ENCODE data around the gene FGF18. TPM values are rescaled to one million over a fixed set of nuclear protein-coding genes. Genes with fewer than 3 reads are reported as not detected.

Gene FGF18
- total and polyA plus RNA-seq, 9 of the 15 experiments (the other 6 are each of a cell fraction or from before 2014, with no cell fraction given), result 0.05 to 0.18 (median 0.11) TPM; not detected in 6

GRCh38 chr5:171371326-171371725 is 48.1 kb upstream of the FGF18 start (continued):
- TF ChIP-seq MTA3 (IDR thresholded peaks at IDR 0.05; ENCODE audit: borderline replicate concordance) (no peak), CREB5 (CRISPR knock-in tag; IDR thresholded peaks at IDR 0.05) (no peak), TOE1 (IDR thresholded peaks at IDR 0.05; ENCODE audit: borderline replicate concordance) (no peak), TOE1 (CRISPR knock-in tag; IDR thresholded peaks at IDR 0.05; ENCODE audit: borderline replicate concordance, low read depth) (no peak), NR3C1 (CRISPR knock-in tag; IDR thresholded peaks at IDR 0.05) (no peak)

GRCh38 chr5:171379961-171380360 is 39.5 kb upstream of the FGF18 start:
- Histone ChIP-seq H2AFZ (ENCODE audit: low read depth, low read length) (no peak overlapping the region), H3K4me2 (ENCODE audit: insufficient read depth, low read length) (no peak overlapping the region), H3K36me3 (ENCODE audit: control insufficient read depth, insufficient read depth, low read length) (no peaks in the 10 kb centered on the region), H3K9me1 (ENCODE audit: control insufficient read depth, insufficient read depth, low read length) (no peaks in the 10 kb centered on the region), H3K79me2 (ENCODE audit: control insufficient read depth, insufficient read depth, low read length) (no peaks in the 10 kb centered on the region), H3K27me3 (ENCODE audit: control insufficient read depth in 2 of 2, insufficient read depth in 2 of 2, low read length in 2 of 2) (peaks cover 0 to 11% of the 10 kb centered on the region in 2 experiments; a peak in 4 of 5 replicates), H3K27ac (ENCODE audit: extremely low read depth, low read depth, low read length) (no peak overlapping the region), H3K4me1 (replicated peaks in 1 of 2; ENCODE audit: control insufficient read depth in 2 of 2, insufficient read depth in 2 of 2, low read length in 2 of 2) (no peaks in the 10 kb centered on the region), H3K4me3 (no peak overlapping the region), H3K9ac (ENCODE audit: insufficient read depth in 1 of 2, low read depth in 2 of 2, low read length in 2 of 2) (no peak overlapping the region), H4K20me1 (replicated peaks; ENCODE audit: control insufficient read depth, insufficient read depth, low read length) (no peaks in the 10 kb centered on the region), H3K9me3 (replicated peaks; ENCODE audit: control insufficient read depth, insufficient read depth, low read depth, low read length) (no peaks in the 10 kb centered on the region)
- ChIA-PET POLR2A (interaction anchor here (5.6 kb wide), 1 partner anchor 8 kb away, joined by 38 read pairs; the partner anchor contains the start of gene NPM1), CTCF (ENCODE audit: low intra/inter-chr PET ratio) (no interaction called here)
- no peak for ATAC-seq
- in situ Hi-C loops (cut with MboI), result no loop called here
- intact Hi-C loops (cut with micrococcal nuclease), result no loop called here
- no peak for DNase-seq (ENCODE audit: extremely low read depth in 1 of 4, low spot score in 3 of 4)
- FAIRE-seq, result no peak
- BruUV-seq (replicated peaks), result no TSS peak
- 21% methylated on average over 7 of the region's 7 CpGs for WGBS (ENCODE audit: insufficient coverage, low coverage, missing lambda C conversion rate)
- no peak for TF ChIP-seq HES1 (IDR thresholded peaks at IDR 0.05; ENCODE audit: low read depth)
- no peak for TF ChIP-seq SRSF7 (optimal IDR thresholded peaks at IDR 0.05; ENCODE audit: low read depth, low read length)
- TF ChIP-seq ZBTB49 (CRISPR knock-in tag; IDR thresholded peaks at IDR 0.05; ENCODE audit: borderline replicate concordance), result no peak
- no peak for TF ChIP-seq RBM25 (IDR thresholded peaks at IDR 0.05; ENCODE audit: low read depth, low read length, severe bottlenecking)
- TF ChIP-seq XRCC5 (IDR thresholded peaks at IDR 0.05; ENCODE audit: low read depth, low read length), result no peak
- TF ChIP-seq BCLAF1 (IDR thresholded peaks at IDR 0.05; ENCODE audit: borderline replicate concordance in 1 of 2, control insufficient read depth in 1 of 2, low read depth in 2 of 2, low read length in 1 of 2), result no peak
